ENCODE results near the gene PIK3CD.

PIK3CD gene

DNA sequence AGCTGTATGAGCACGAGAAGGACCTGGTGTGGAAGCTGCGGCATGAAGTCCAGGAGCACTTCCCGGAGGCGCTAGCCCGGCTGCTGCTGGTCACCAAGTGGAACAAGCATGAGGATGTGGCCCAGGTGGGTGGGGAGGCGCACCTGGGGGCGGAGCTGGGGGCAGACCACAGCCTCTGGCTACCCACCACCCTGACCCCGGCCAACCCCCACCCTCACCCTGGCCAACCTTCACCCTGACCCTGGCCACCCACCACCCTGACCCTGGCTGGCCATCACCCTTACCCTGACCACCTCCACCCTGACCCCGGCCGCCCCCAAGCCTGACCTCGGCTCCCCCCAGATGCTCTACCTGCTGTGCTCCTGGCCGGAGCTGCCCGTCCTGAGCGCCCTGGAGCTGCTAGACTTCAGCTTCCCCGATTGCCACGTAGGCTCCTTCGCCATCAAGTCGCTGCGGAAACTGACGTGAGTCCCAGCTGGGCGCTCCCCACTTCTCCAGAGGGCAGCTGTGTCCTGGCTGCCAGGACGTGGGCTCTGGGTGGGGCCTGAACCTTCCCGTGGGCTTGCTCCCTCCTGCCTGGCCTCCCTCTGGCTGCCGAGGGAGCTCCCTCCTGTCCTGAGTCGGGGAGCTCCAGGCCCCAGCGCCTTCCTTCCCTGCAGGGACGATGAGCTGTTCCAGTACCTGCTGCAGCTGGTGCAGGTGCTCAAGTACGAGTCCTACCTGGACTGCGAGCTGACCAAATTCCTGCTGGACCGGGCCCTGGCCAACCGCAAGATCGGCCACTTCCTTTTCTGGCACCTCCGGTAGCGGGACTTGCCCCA is 69.5 kb downstream of the PIK3CD start:
- H3K4me3 ChIP-seq (ENCODE audit: low read depth, low read length), result no peak overlapping the region
- in situ Hi-C loops (cut with HindIII; ENCODE audit: low sequenced_read_pairs), result no loop called here
- DNase-seq (ENCODE audit: low read depth, low spot score), result no peak
- TF ChIP-seq, protein P1, sequence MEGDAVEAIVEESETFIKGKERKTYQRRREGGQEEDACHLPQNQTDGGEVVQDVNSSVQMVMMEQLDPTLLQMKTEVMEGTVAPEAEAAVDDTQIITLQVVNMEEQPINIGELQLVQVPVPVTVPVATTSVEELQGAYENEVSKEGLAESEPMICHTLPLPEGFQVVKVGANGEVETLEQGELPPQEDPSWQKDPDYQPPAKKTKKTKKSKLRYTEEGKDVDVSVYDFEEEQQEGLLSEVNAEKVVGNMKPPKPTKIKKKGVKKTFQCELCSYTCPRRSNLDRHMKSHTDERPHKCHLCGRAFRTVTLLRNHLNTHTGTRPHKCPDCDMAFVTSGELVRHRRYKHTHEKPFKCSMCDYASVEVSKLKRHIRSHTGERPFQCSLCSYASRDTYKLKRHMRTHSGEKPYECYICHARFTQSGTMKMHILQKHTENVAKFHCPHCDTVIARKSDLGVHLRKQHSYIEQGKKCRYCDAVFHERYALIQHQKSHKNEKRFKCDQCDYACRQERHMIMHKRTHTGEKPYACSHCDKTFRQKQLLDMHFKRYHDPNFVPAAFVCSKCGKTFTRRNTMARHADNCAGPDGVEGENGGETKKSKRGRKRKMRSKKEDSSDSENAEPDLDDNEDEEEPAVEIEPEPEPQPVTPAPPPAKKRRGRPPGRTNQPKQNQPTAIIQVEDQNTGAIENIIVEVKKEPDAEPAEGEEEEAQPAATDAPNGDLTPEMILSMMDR (IDR thresholded peaks at IDR 0.05; ENCODE audit: low read depth, low read length), result no peak

DNA sequence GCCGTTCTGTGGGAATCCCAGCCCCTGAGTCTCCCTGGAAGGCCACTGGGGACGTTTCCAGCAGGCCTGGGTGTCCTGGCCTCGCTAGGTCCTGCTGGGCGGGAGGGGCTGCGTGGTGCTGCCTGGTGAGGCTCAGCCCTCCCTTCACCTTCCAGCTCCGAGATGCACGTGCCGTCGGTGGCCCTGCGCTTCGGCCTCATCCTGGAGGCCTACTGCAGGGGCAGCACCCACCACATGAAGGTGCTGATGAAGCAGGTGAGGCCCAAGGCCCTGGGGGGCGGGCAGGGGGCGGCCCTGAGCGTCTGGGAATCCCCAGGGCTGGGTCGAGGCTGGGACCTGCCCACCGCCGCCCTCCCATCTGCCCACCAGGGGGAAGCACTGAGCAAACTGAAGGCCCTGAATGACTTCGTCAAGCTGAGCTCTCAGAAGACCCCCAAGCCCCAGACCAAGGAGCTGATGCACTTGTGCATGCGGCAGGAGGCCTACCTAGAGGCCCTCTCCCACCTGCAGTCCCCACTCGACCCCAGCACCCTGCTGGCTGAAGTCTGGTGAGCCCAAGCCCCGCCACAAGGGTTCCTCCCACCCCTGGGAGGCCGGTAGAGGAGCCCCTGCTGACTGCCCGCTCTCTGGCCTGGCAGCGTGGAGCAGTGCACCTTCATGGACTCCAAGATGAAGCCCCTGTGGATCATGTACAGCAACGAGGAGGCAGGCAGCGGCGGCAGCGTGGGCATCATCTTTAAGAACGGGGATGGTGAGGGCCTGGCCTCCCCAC is 70.3 kb downstream of the PIK3CD start:
- TF ChIP-seq, protein P1 (IDR thresholded peaks at IDR 0.05; ENCODE audit: low read depth, low read length), result peak; percentile 74
- in situ Hi-C loops (cut with HindIII; ENCODE audit: low sequenced_read_pairs), result no loop called here
- H3K4me3 ChIP-seq (ENCODE audit: low read depth, low read length), result no peak overlapping the region
- DNase-seq (ENCODE audit: low read depth, low spot score), result no peak

DNA sequence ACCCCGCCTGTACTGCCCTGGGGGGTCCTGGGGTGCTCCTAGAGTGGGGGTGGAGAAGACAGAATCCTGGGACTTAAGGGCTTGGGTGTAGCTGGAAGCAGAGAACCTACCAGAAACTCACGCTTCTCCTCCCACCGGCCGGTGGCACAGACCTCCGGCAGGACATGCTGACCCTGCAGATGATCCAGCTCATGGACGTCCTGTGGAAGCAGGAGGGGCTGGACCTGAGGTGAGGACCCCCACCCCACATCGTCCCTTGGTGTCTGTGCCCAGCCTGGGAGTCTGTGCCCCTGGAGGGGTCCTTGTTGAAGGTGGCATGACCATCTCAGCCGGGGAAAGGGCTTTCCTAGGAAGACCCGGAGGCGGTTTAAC is 70.8 kb downstream of the PIK3CD start:
- no peak overlapping the region for H3K4me3 ChIP-seq (ENCODE audit: low read depth, low read length)
- in situ Hi-C loops (cut with HindIII; ENCODE audit: low sequenced_read_pairs), result no loop called here
- TF ChIP-seq, protein P1 (IDR thresholded peaks at IDR 0.05; ENCODE audit: low read depth, low read length), result no peak
- DNase-seq (ENCODE audit: low read depth, low spot score), result no peak

DNA sequence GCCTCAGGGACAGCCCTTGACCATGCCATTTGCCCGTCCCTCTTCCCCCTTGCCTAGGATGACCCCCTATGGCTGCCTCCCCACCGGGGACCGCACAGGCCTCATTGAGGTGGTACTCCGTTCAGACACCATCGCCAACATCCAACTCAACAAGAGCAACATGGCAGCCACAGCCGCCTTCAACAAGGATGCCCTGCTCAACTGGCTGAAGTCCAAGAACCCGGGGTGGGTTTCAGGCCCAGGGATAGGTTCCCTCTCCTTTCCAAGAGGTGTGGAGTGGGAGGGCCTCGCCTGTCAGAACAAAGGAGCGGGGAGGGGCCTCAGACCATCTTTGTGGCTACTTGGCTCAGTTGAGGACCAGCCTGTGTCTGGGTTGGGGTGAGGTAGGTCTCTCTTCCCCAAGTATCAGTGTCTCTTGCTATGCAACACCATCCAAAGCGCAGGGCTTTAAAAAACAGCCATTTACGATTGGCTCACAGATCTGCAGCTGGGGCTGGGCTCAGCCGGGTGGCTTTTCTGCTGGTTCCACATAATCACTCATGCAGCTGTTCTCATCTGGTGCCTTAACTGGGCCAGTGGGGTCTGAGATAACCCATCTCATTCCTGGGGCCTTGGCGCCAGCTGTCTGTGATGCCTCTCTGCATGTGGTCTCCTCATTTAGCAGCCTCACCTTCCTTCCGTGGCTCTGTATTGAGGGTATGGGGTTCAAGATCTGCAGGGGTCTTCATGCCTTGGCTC is 71.7 kb downstream of the PIK3CD start:
- in situ Hi-C loops (cut with HindIII; ENCODE audit: low sequenced_read_pairs), result no loop called here
- no peak for DNase-seq (ENCODE audit: low read depth, low spot score)
- H3K4me3 ChIP-seq (ENCODE audit: low read depth, low read length), result no peak overlapping the region
- TF ChIP-seq, protein P1 (IDR thresholded peaks at IDR 0.05; ENCODE audit: low read depth, low read length), result no peak

DNA sequence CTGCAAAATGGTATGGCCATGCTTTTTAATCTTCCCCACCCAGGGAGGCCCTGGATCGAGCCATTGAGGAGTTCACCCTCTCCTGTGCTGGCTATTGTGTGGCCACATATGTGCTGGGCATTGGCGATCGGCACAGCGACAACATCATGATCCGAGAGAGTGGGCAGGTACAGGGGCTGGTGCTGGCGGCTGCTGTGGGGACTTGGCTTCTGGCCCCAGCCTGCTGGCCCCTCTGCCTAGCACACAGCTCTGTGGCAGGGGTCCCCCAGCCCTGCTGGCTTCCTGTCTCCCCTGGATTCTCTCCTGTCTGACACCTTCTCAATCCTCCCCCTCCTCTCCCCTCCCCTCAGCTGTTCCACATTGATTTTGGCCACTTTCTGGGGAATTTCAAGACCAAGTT is 72.4 kb downstream of the PIK3CD start:
- no peak overlapping the region for H3K4me3 ChIP-seq (ENCODE audit: low read depth, low read length)
- TF ChIP-seq, protein P1 (IDR thresholded peaks at IDR 0.05; ENCODE audit: low read depth, low read length), result no peak
- in situ Hi-C loops (cut with HindIII; ENCODE audit: low sequenced_read_pairs), result no loop called here
- no peak for DNase-seq (ENCODE audit: low read depth, low spot score)

DNA sequence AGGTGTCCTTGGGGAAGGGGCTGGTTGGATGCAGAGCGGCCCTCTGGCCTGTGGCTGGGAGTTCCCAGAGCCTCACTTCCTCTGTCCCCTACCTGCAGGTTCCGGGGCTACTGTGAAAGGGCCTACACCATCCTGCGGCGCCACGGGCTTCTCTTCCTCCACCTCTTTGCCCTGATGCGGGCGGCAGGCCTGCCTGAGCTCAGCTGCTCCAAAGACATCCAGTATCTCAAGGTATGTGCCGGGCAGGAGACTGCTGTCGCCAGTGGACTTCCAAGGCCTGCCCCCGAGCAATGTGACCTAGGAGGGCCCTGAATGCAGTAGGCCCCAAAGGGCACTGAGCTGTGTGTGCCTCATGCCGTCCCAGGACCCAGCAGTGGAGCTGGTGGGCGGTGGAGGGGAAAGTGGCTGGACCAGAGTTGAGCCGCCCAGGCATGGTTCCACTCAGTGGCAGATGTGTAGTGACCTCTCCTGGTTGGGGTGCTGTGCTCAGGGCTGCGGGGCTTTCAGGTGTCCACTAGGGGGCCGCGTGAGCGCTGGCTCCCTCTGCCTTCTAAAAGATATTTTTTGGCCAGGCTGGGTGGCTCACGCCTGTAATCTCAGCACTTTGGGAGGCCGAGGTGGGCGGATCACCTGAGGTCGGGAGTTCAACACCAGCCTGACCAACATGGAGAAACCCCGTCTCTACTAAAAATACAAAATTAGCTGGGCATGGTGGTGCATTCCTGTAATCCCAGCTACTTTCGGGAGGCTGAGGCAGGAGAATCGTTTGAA is 73.4 kb downstream of the PIK3CD start:
- no peak overlapping the region for H3K4me3 ChIP-seq (ENCODE audit: low read depth, low read length)
- TF ChIP-seq, protein P1 (IDR thresholded peaks at IDR 0.05; ENCODE audit: low read depth, low read length), result peak; percentile 94
- in situ Hi-C loops (cut with HindIII; ENCODE audit: low sequenced_read_pairs), result no loop called here
- DNase-seq (ENCODE audit: low read depth, low spot score), result peak; percentile 34
